MCF 10A (cell line): ENCODE data around the gene OR2AT4. TPM values are rescaled to one million over a fixed set of nuclear protein-coding genes. Genes with fewer than 3 reads are reported as not detected.

ENCODE experiments used
- BruUV-seq: library from RNA; stranded (reverse); fragments of 400-500 nt; replicated peaks from 2 replicates; lab custom pipeline; 2021; lab: Mats Ljungman, UMichigan
- CTCF ChIA-PET: fragments of 300-600 bp; sonication (Branson Sonifier 250); formaldehyde crosslinking; extraction: SDS; loops from one replicate; lab custom pipeline; 2021; ENCODE audit warnings: antibody characterized with exemption, inconsistent platforms; lab: Yijun Ruan, JAX
- POLR2A ChIA-PET: fragments of 300-600, 350-650 bp; sonication (Branson Sonifier 250); formaldehyde crosslinking; extraction: SDS; loops from one replicate; lab custom pipeline; 2020; ENCODE audit warnings: antibody characterized with exemption, inconsistent platforms; lab: Yijun Ruan, JAX
- DNase-seq: peaks from one replicate; pipeline ENCODE4 v3.0.0-alpha.2; 2018; ENCODE audit not compliant: unreplicated experiment
- H3K27ac Mint-ChIP-seq: one replicate; pipeline ENCODE4 v1.8.0; 2022; ENCODE audit warnings: mild to moderate bottlenecking, low read depth, mixed read lengths; ENCODE audit not compliant: unreplicated experiment
- H3K27me3 Mint-ChIP-seq: one replicate; pipeline ENCODE4 v1.8.0; 2022; ENCODE audit warnings: mixed read lengths; ENCODE audit not compliant: insufficient read depth, unreplicated experiment
- H3K36me3 Mint-ChIP-seq: one replicate; pipeline ENCODE4 v1.8.0; 2022; ENCODE audit warnings: mild to moderate bottlenecking, moderate library complexity, mixed read lengths; ENCODE audit not compliant: insufficient read depth, unreplicated experiment
- H3K4me1 Mint-ChIP-seq: one replicate; pipeline ENCODE4 v1.8.0; 2022; ENCODE audit warnings: mixed read lengths; ENCODE audit not compliant: insufficient read depth, unreplicated experiment
- H3K4me3 Mint-ChIP-seq: one replicate; pipeline ENCODE4 v1.8.0; 2022; ENCODE audit warnings: mild to moderate bottlenecking, moderate library complexity, mixed read lengths; ENCODE audit not compliant: unreplicated experiment
- H3K9me3 Mint-ChIP-seq: one replicate; pipeline ENCODE4 v1.8.0; 2022; ENCODE audit warnings: mixed read lengths; ENCODE audit not compliant: unreplicated experiment
- CTCF ChIP-seq: fragments of 200-600 bp; IDR thresholded peaks from one replicate; pipeline ENCODE4 v1.8.0; 2022; ENCODE audit warnings: antibody characterized with exemption, mild to moderate bottlenecking; ENCODE audit not compliant: unreplicated experiment
- intact Hi-C: fragments of 100-400 bp; cut with micrococcal nuclease; formaldehyde crosslinking; loops from 2 replicates; pipeline ENCODE4 v1.14.1; 2022
- total RNA-seq: library from RNA; stranded (reverse); gene quantifications from 2 replicates; pipeline ENCODE4 v1.2.3, GENCODE V29; 2022

The OR2AT4 gene
- total RNA-seq, 1 experiment from 2014 or later, result not detected

GRCh38 chr11:75035256-75035655 lies 61.4 kb downstream of the OR2AT4 start:
- no peak overlapping the region for H3K27ac Mint-ChIP-seq
- ChIA-PET POLR2A (no interaction called here), CTCF (interaction anchor here (1.7 to 1.9 kb wide), 3 partner anchors 13 to 213 kb away, joined by 4 to 13 read pairs (median 5); no protein-coding TSS in a partner anchor)
- H3K4me1 Mint-ChIP-seq, result peaks cover 16% of the 10 kb centered on the region
- H3K9me3 Mint-ChIP-seq, result no peaks in the 10 kb centered on the region
- BruUV-seq, result no TSS peak
- no peak for TF ChIP-seq CTCF
- H3K4me3 Mint-ChIP-seq, result no peak overlapping the region
- H3K36me3 Mint-ChIP-seq, result peaks cover 6% of the 10 kb centered on the region
- intact Hi-C loops, result no loop called here
- H3K27me3 Mint-ChIP-seq, result no peaks in the 10 kb centered on the region
- no peak for DNase-seq

- no TSS peak for BruUV-seq
- CTCF ChIA-PET, result interaction anchor here (0.5 to 1.9 kb wide), 3 partner anchors 11 to 29 kb away, joined by 3 to 13 read pairs (median 3); no protein-coding TSS in a partner anchor
Measured at GRCh38 chr11:75033916-75034315, 62.8 kb downstream of the OR2AT4 start.

GRCh38 chr11:75032550-75032935 lies 64.1 kb downstream of the OR2AT4 start:
- BruUV-seq, result no TSS peak
- Mint-ChIP-seq H3K27ac (no peak overlapping the region), H3K4me3 (no peak overlapping the region), H3K4me1 (peaks cover 16% of the 10 kb centered on the region), H3K36me3 (peaks cover 6% of the 10 kb centered on the region), H3K27me3 (peaks cover 13% of the 10 kb centered on the region), H3K9me3 (no peaks in the 10 kb centered on the region)
- TF ChIP-seq CTCF, result no peak
- intact Hi-C loops, result loop anchor here (1.0 kb wide), 1 partner anchor 103 kb away; no protein-coding TSS in a partner anchor
- no peak for DNase-seq
- POLR2A ChIA-PET, result no interaction called here
- CTCF ChIA-PET, result interaction anchor here (0.5 to 3.2 kb wide), 17 partner anchors 9 to 1124 kb away, joined by 3 to 25 read pairs (median 4); no protein-coding TSS in a partner anchor

More at GRCh38 chr11:75033916-75034315, 62.8 kb downstream of the OR2AT4 start:
- DNase-seq, result no peak
- no peak overlapping the region for H3K4me3 Mint-ChIP-seq
- POLR2A ChIA-PET, result no interaction called here
- TF ChIP-seq CTCF, result no peak
- H3K27me3 Mint-ChIP-seq, result peaks cover under 1% of the 10 kb centered on the region
- peaks cover 6% of the 10 kb centered on the region for H3K36me3 Mint-ChIP-seq
- intact Hi-C loops, result no loop called here
- H3K27ac Mint-ChIP-seq, result no peak overlapping the region
- no peaks in the 10 kb centered on the region for H3K9me3 Mint-ChIP-seq
- peaks cover 16% of the 10 kb centered on the region for H3K4me1 Mint-ChIP-seq

- Mint-ChIP-seq H3K4me1 (peaks cover 16% of the 10 kb centered on the region), H3K4me3 (no peak overlapping the region), H3K27ac (no peak overlapping the region), H3K36me3 (peaks cover 6% of the 10 kb centered on the region), H3K9me3 (no peaks in the 10 kb centered on the region), H3K27me3 (peaks cover 13% of the 10 kb centered on the region)
- DNase-seq, result peak; percentile 77
- BruUV-seq, result no TSS peak
- CTCF ChIA-PET, result interaction anchor here (0.8 to 3.2 kb wide), 18 partner anchors 9 to 734 kb away, joined by 3 to 25 read pairs (median 4); partner anchors contain the start of gene NEU3
- POLR2A ChIA-PET, result no interaction called here
- intact Hi-C loops, result loop anchor here (1.0 kb wide), 1 partner anchor 103 kb away; no protein-coding TSS in a partner anchor
- TF ChIP-seq CTCF, result peak; percentile 63
Measured at GRCh38 chr11:75031771-75032549, 64.7 kb downstream of the OR2AT4 start.
